H1 (cell line): ENCODE data around the gene METTL1. TPM values are rescaled to one million over a fixed set of nuclear protein-coding genes. Genes with fewer than 3 reads are reported as not detected.

Experiments used
- CTCF ChIA-PET: fragments of 300-600 bp; sonication (Branson Sonifier 250); formaldehyde crosslinking; loops from one replicate; lab custom pipeline; 2021; ENCODE audit not compliant: partially characterized antibody; lab: Charles Lee
- POLR2A ChIA-PET: fragments of 300-600 bp; sonication (Branson Sonifier 250); formaldehyde crosslinking; loops from one replicate; lab custom pipeline; 2021; ENCODE audit warnings: inconsistent platforms; ENCODE audit not compliant: partially characterized antibody; lab: Charles Lee
- DNase-seq, 2 experiments: peaks; one replicate each; pipeline versions ENCODE4 v3.0.0 to v3.0.0-alpha.2; 2010 to 2022; ENCODE audit warnings: low spot score in 2 of 2, low read depth in 1 of 2, mixed read lengths in 1 of 2
- FAIRE-seq: peaks from 2 replicates; lab custom pipeline; 2011; peaks lifted over from hg19 to GRCh38; lab: Jason Lieb, UNC
- H2AFZ ChIP-seq: 2 replicates; pipeline ENCODE4 v1.8.1; 2012; ENCODE audit warnings: low read length, inconsistent platforms
- H2AK5ac ChIP-seq: 2 replicates; pipeline ENCODE4 v1.6.1; 2013; ENCODE audit warnings: low read depth, low read length
- H2BK120ac ChIP-seq: replicated peaks from 2 replicates; pipeline ENCODE3; 2013; ENCODE audit warnings: low read depth, low read length, inconsistent platforms
- H2BK12ac ChIP-seq: 2 replicates; pipeline ENCODE4 v1.6.1; 2013; ENCODE audit warnings: low read depth, low read length
- H2BK15ac ChIP-seq: 2 replicates; pipeline ENCODE4 v1.6.1; 2013; ENCODE audit warnings: low read length
- H2BK20ac ChIP-seq: 2 replicates; pipeline ENCODE4 v1.6.1; 2013; ENCODE audit warnings: low read length
- H2BK5ac ChIP-seq: 2 replicates; pipeline ENCODE4 v1.6.1; 2013; ENCODE audit warnings: low read depth, low read length
- H3K14ac ChIP-seq: 2 replicates; pipeline ENCODE4 v1.6.1; 2013; ENCODE audit warnings: inconsistent platforms; ENCODE audit not compliant: insufficient read length
- H3K18ac ChIP-seq: 2 replicates; pipeline ENCODE4 v1.6.1; 2013; ENCODE audit warnings: low read length; ENCODE audit errors: extremely low read depth
- H3K23ac ChIP-seq: 2 replicates; pipeline ENCODE4 v1.6.1; 2013; ENCODE audit warnings: inconsistent platforms; ENCODE audit not compliant: insufficient read length
- H3K23me2 ChIP-seq: 2 replicates; pipeline ENCODE4 v1.6.1; 2013; ENCODE audit warnings: low read depth, low read length
- H3K27ac ChIP-seq: 2 replicates; pipeline ENCODE4 v1.6.1; 2011; ENCODE audit warnings: low read depth, low read length, inconsistent platforms
- H3K27me3 ChIP-seq, 4 experiments: replicated peaks in 1 of 4; 1 replicate in 1 of 4; 2 replicates in 3 of 4; pipeline versions ENCODE4 v1.6.1 to v1.8.1; 2011 to 2013; ENCODE audit warnings: low read length in 3 of 4, mild to moderate bottlenecking in 3 of 4, inconsistent platforms in 2 of 4, mixed read lengths in 2 of 4, moderate library complexity in 1 of 4; ENCODE audit not compliant: control insufficient read depth in 3 of 4, insufficient read depth in 3 of 4; ENCODE audit errors: extremely low read depth in 1 of 4
- H3K36me3 ChIP-seq, 4 experiments: 2 replicates each; pipeline versions ENCODE4 v1.6.1 to v1.8.1; 2011 to 2013; ENCODE audit warnings: mild to moderate bottlenecking in 4 of 4, low read length in 3 of 4, moderate library complexity in 2 of 4, control low read depth in 1 of 4, inconsistent platforms in 1 of 4; ENCODE audit not compliant: insufficient read depth in 4 of 4, control insufficient read depth in 2 of 4
- H3K4ac ChIP-seq: replicated peaks from 2 replicates; pipeline ENCODE3; 2013; ENCODE audit warnings: low read length, low read depth, mixed read lengths, inconsistent platforms; ENCODE audit not compliant: insufficient read length
- H3K4me1 ChIP-seq, 4 experiments: replicated peaks in 1 of 4; 1 replicate in 1 of 4; 2 replicates in 3 of 4; pipeline versions ENCODE4 v1.6.1 to v1.8.1; 2011 to 2013; ENCODE audit warnings: low read length in 3 of 4, inconsistent platforms in 2 of 4, mixed read lengths in 1 of 4; ENCODE audit not compliant: insufficient read depth in 4 of 4, control insufficient read depth in 3 of 4
- H3K4me2 ChIP-seq, 2 experiments: 2 replicates each; pipeline versions ENCODE4 v1.6.1 to v1.8.1; 2011 to 2013; ENCODE audit warnings: low read depth in 2 of 2, low read length in 2 of 2, control low read depth in 1 of 2, inconsistent platforms in 1 of 2, mild to moderate bottlenecking in 1 of 2; ENCODE audit not compliant: insufficient read depth in 1 of 2
- H3K4me3 ChIP-seq, 4 experiments: fragments of 200-600, 300-600 bp in 1 of 4; sonication (generic), shearing (Covaris generic), sonication (Bioruptor Twin) in 1 of 4; 2 replicates each; pipeline versions ENCODE4 v1.5.1 to v1.8.1; 2011 to 2016; ENCODE audit warnings: low read length in 4 of 4, low read depth in 3 of 4, control low read depth in 2 of 4, inconsistent platforms in 2 of 4, mild to moderate bottlenecking in 2 of 4, mixed read lengths in 1 of 4, moderate library complexity in 1 of 4; ENCODE audit not compliant: insufficient read depth in 2 of 4; ENCODE audit errors: extremely low read depth in 1 of 4
- H3K56ac ChIP-seq: replicated peaks from 2 replicates; pipeline ENCODE3; 2013; ENCODE audit warnings: low read depth, mild to moderate bottlenecking, mixed read lengths, low read length, inconsistent platforms; ENCODE audit not compliant: insufficient read length
- H3K79me1 ChIP-seq: 2 replicates; pipeline ENCODE4 v1.6.1; 2013; ENCODE audit warnings: low read depth, low read length, control low read depth
- H3K79me2 ChIP-seq, 2 experiments: 2 replicates each; pipeline versions ENCODE4 v1.6.1 to v1.8.1; 2012 to 2013; ENCODE audit warnings: low read length in 2 of 2, mild to moderate bottlenecking in 2 of 2, inconsistent platforms in 1 of 2; ENCODE audit not compliant: insufficient read depth in 2 of 2, control insufficient read depth in 1 of 2
- H3K9ac ChIP-seq, 4 experiments: replicated peaks in 1 of 4; 1 replicate in 1 of 4; 2 replicates in 3 of 4; pipeline versions ENCODE4 v1.6.1 to v1.8.1; 2011 to 2013; ENCODE audit warnings: low read depth in 3 of 4, low read length in 3 of 4, control low read depth in 2 of 4, mild to moderate bottlenecking in 2 of 4, moderate library complexity in 2 of 4, inconsistent platforms in 1 of 4; ENCODE audit errors: extremely low read depth in 1 of 4
- H3K9me3 ChIP-seq, 2 experiments: 2 replicates each; pipeline versions ENCODE4 v1.6.1 to v1.8.1; 2012 to 2013; ENCODE audit warnings: mild to moderate bottlenecking in 2 of 2, moderate library complexity in 2 of 2, control low read depth in 1 of 2, inconsistent platforms in 1 of 2, low read depth in 1 of 2, low read length in 1 of 2, mixed read lengths in 1 of 2; ENCODE audit not compliant: insufficient read depth in 2 of 2
- H4K20me1 ChIP-seq, 2 experiments: replicated peaks in 1 of 2; 2 replicates each; pipeline versions ENCODE3 to v1.8.1; 2011 to 2013; ENCODE audit warnings: inconsistent platforms in 2 of 2, low read length in 2 of 2, mild to moderate bottlenecking in 1 of 2; ENCODE audit not compliant: insufficient read depth in 2 of 2, control insufficient read depth in 1 of 2
- H4K5ac ChIP-seq: 2 replicates; pipeline ENCODE4 v1.6.1; 2013; ENCODE audit warnings: low read length, low read depth, mixed read lengths, inconsistent platforms; ENCODE audit not compliant: insufficient read length
- H4K8ac ChIP-seq: 2 replicates; pipeline ENCODE4 v1.8.0; 2013; ENCODE audit warnings: mild to moderate bottlenecking, moderate library complexity, low read length, inconsistent platforms; ENCODE audit not compliant: insufficient read depth; ENCODE audit errors: extremely low read depth
- H4K91ac ChIP-seq: replicated peaks from 2 replicates; pipeline ENCODE3; 2013; ENCODE audit warnings: low read length, mixed read lengths, inconsistent platforms; ENCODE audit not compliant: insufficient read length
- E2F6 ChIP-seq: IDR thresholded peaks from 2 replicates; pipeline ENCODE4 v1.6.1; 2012; ENCODE audit warnings: inconsistent platforms
- SIN3A ChIP-seq, 2 experiments: IDR thresholded peaks in 1 of 2; conservative IDR thresholded peaks in 1 of 2; 2 replicates each; pipeline ENCODE4 v1.6.1; 2011 to 2012; ENCODE audit warnings: low read length in 2 of 2, improper control_type of control experiment in 1 of 2, low read depth in 1 of 2, mild to moderate bottlenecking in 1 of 2
- WGBS, 2 experiments: shearing (Covaris generic) in 1 of 2; methylation state at CpG; one replicate each; pipeline versions ENCODE4 v1.1.6 to v1.1.7; 2013 to 2015; ENCODE audit warnings: low lambda C conversion rate in 2 of 2, mixed read lengths in 2 of 2, inconsistent platforms in 1 of 2, low coverage in 1 of 2, missing lambda C conversion rate in 1 of 2; ENCODE audit not compliant: insufficient replicate concordance in 2 of 2, insufficient coverage in 1 of 2, insufficient read length in 1 of 2; ENCODE audit errors: extremely low coverage in 1 of 2, missing lambda C conversion rate in 1 of 2; 5-methylcytosine and 5-hydroxymethylcytosine counted together
- polyA plus RNA-seq, 7 experiments: library from polyadenylated mRNA; depleted of rRNA in 3 of 7; stranded (reverse) in 5 of 7; unstranded in 2 of 7; fragments of >200 nt in 5 of 7; fragments of 200-250 nt in 2 of 7; gene quantifications; 1 replicate in 5 of 7; 2 replicates in 1 of 7; 4 replicates in 1 of 7; pipeline versions ENCODE4 v1.2.1 to v1.2.3, GENCODE V29; 2011 to 2013; ENCODE audit warnings: missing spikeins in 2 of 7, mixed read lengths in 2 of 7
- total RNA-seq: library from RNA; stranded (reverse); fragmentation: NEBNext Ultra II Directional; extraction: Animal tissue kit (Norgen Biotek cat#: 25700); gene quantifications from 2 replicates; pipeline ENCODE4 v1.2.1, GENCODE V29; 2021

Gene METTL1
- total and polyA plus RNA-seq, 2 of the 8 experiments (the other 6 are each of a cell fraction or from before 2014, with no cell fraction given) = 40.5 to 46.0 TPM

- peak in 1 of 2 experiments; percentile 41 for DNase-seq
- Histone ChIP-seq H3K4me2 (no peak overlapping the region), H3K79me2 (no peaks in the 10 kb centered on the region), H2BK12ac (no peak overlapping the region), H3K27ac (no peak overlapping the region), H2AK5ac (no peak overlapping the region), H4K20me1 (peaks cover 2 to 9% of the 10 kb centered on the region in 2 experiments), H3K9ac (no peak overlapping the region), H2BK20ac (no peak overlapping the region), H3K14ac (no peak overlapping the region), H3K18ac (no peak overlapping the region), H4K91ac (no peak overlapping the region), H3K36me3 (peaks cover 0 to 12% (median 3%) of the 10 kb centered on the region in 4 experiments; a peak in 3 of 8 replicates), H3K23me2 (peaks cover 12% of the 10 kb centered on the region; the same call in 1 of the 2 replicates), H4K5ac (no peak overlapping the region), H3K4me3 (no peak overlapping the region), H3K23ac (no peak overlapping the region), H2BK120ac (no peak overlapping the region), H3K79me1 (no peaks in the 10 kb centered on the region), H4K8ac (no peak overlapping the region), H3K56ac (no peak overlapping the region), H2BK5ac (no peak overlapping the region), H3K4ac (no peak overlapping the region), H3K4me1 (peaks cover 0 to 20% (median 13%) of the 10 kb centered on the region in 4 experiments; a peak in 5 of 7 replicates), H2BK15ac (no peak overlapping the region), H3K9me3 (no peaks in the 10 kb centered on the region), H2AFZ (no peak overlapping the region), H3K27me3 (peaks cover 17 to 40% (median 31%) of the 10 kb centered on the region in 4 experiments)
- FAIRE-seq = no peak
- TF ChIP-seq SIN3A (conservative IDR thresholded peaks at IDR 0.05 in 1 of 2, IDR thresholded peaks at IDR 0.05 in 1 of 2; ENCODE audit: low read depth in 1 of 2, low read length in 2 of 2) = 0 out of 4 replicates have a peak, but pooled peaks of 1 of the 2 experiments have one; percentile 26
- TF ChIP-seq E2F6 = no peak
- 68% methylated on average over 11 of the region's 11 CpGs; no CpG with 5 or more reads in 1 of the 2 experiments for WGBS, 2 experiments
- POLR2A ChIA-PET = interaction anchor here (0.6 to 7.4 kb wide), 9 partner anchors 10 to 132 kb away, joined by 3 to 59 read pairs (median 4); partner anchors contain the start of genes AGAP2, CYP27B1, PIP4K2C and TSPAN31
- CTCF ChIA-PET = interaction anchor here (0.6 to 11.7 kb wide), 10 partner anchors 15 to 694 kb away, joined by 3 to 149 read pairs (median 4); partner anchors contain the start of genes AGAP2 and OS9
Measured at GRCh38 chr12:57722716-57723629, 48.9 kb downstream of the METTL1 start.
